ENCODE results near the gene ELAC2.

Gene ELAC2

GRCh38 chr17:13014801-13015200 is 3.0 kb downstream of the ELAC2 start:
- DNase-seq: no peak

GRCh38 chr17:13010959-13011358 is 6.9 kb downstream of the ELAC2 start:
- DNase-seq: no peak

- no peak for DNase-seq
Measured at GRCh38 chr17:13008461-13008860, 9.4 kb downstream of the ELAC2 start.

GRCh38 chr17:13005530-13005929 is 12.3 kb downstream of the ELAC2 start:
- no peak for DNase-seq

GRCh38 chr17:13004336-13004735 is 13.5 kb downstream of the ELAC2 start:
- DNase-seq: no peak

- DNase-seq: no peak
Measured at GRCh38 chr17:13003927-13004326, 13.9 kb downstream of the ELAC2 start.

GRCh38 chr17:13003454-13003851 is 14.4 kb downstream of the ELAC2 start:
- DNase-seq: no peak

- no peak for DNase-seq
Measured at GRCh38 chr17:13002761-13003453, 14.9 kb downstream of the ELAC2 start.

- no peak for DNase-seq
Measured at GRCh38 chr17:13001991-13002615, 15.7 kb downstream of the ELAC2 start.

- DNase-seq: no peak
Measured at GRCh38 chr17:13000561-13000960, 17.3 kb downstream of the ELAC2 start.

GRCh38 chr17:12998874-12999273 is 19.0 kb downstream of the ELAC2 start:
- DNase-seq: no peak

- DNase-seq: no peak
Measured at GRCh38 chr17:12998461-12998860, 19.4 kb downstream of the ELAC2 start.

- DNase-seq: no peak
Measured at GRCh38 chr17:12996941-12997340, 20.9 kb downstream of the ELAC2 start.

GRCh38 chr17:12996357-12996756 is 21.5 kb downstream of the ELAC2 start:
- no peak for DNase-seq

- no peak for DNase-seq
Measured at GRCh38 chr17:12995896-12996295, 21.9 kb downstream of the ELAC2 start.

GRCh38 chr17:12995106-12995895 is 22.5 kb downstream of the ELAC2 start:
- no peak for DNase-seq

GRCh38 chr17:12994341-12995074 is 23.3 kb downstream of the ELAC2 start:
- DNase-seq: no peak

- no peak for DNase-seq
Measured at GRCh38 chr17:12993631-12994030, 24.2 kb downstream of the ELAC2 start.

GRCh38 chr17:12992676-12993075 is 25.2 kb downstream of the ELAC2 start:
- DNase-seq: no peak

GRCh38 chr17:12990926-12991325 is 26.9 kb downstream of the ELAC2 start:
- no peak for DNase-seq

GRCh38 chr17:12990041-12990808 is 27.6 kb downstream of the ELAC2 start:
- DNase-seq: no peak

- DNase-seq: no peak
Measured at GRCh38 chr17:12987120-12987519, 30.7 kb downstream of the ELAC2 start.
